Cerebellar cortex (tissue), 1 donor: ENCODE measurements around the gene INMT.

Experiments used
- DNase-seq: peaks from one replicate; pipeline ENCODE4 v3.0.0-alpha.2; 2015; ENCODE audit warnings: low spot score

INMT gene

GRCh38 chr7:30728591-30729100, 23.3 kb upstream of the INMT start:
- DNase-seq, result no peak

GRCh38 chr7:30729642-30730041, 22.3 kb upstream of the INMT start:
- DNase-seq, result no peak

GRCh38 chr7:30730097-30730496, 21.8 kb upstream of the INMT start:
- no peak for DNase-seq

GRCh38 chr7:30730996-30731395, 20.9 kb upstream of the INMT start:
- DNase-seq, result no peak

GRCh38 chr7:30731581-30731980, 20.4 kb upstream of the INMT start:
- DNase-seq, result no peak

- DNase-seq, result no peak
These were observed 19.3 kb upstream of the INMT start for GRCh38 chr7:30732606-30733005.

GRCh38 chr7:30733216-30733615, 18.7 kb upstream of the INMT start:
- no peak for DNase-seq

GRCh38 chr7:30733691-30734090, 18.2 kb upstream of the INMT start:
- DNase-seq, result no peak

- no peak for DNase-seq
These were observed 17.4 kb upstream of the INMT start for GRCh38 chr7:30734497-30734896.

- no peak for DNase-seq
These were observed 16.3 kb upstream of the INMT start for GRCh38 chr7:30735631-30736030.

- no peak for DNase-seq
These were observed 15.6 kb upstream of the INMT start for GRCh38 chr7:30736291-30736690.

GRCh38 chr7:30738026-30738915, 13.7 kb upstream of the INMT start:
- DNase-seq, result no peak

- DNase-seq, result no peak
These were observed 12.2 kb upstream of the INMT start for GRCh38 chr7:30739691-30740090.

GRCh38 chr7:30740417-30741181, 11.3 kb upstream of the INMT start:
- DNase-seq, result peak; percentile 81

- no peak for DNase-seq
These were observed 10.6 kb upstream of the INMT start for GRCh38 chr7:30741289-30741688.

- DNase-seq, result peak; percentile 29
These were observed 8.4 kb upstream of the INMT start for GRCh38 chr7:30743371-30744074.

GRCh38 chr7:30744075-30744417, 7.9 kb upstream of the INMT start:
- DNase-seq, result no peak

- no peak for DNase-seq
These were observed 6.5 kb upstream of the INMT start for GRCh38 chr7:30745261-30745941.

GRCh38 chr7:30750010-30750409, 1.9 kb upstream of the INMT start:
- DNase-seq, result no peak

- peak; percentile 87 for DNase-seq
These were observed 968 bp upstream of the INMT start for GRCh38 chr7:30750683-30751650.

- DNase-seq, result no peak
These were observed 549 bp downstream of the INMT start for GRCh38 chr7:30752484-30752883.
